Sigmoid colon (tissue), 4 donors: Measurements from ENCODE around the gene PHACTR3.

Experiments
- EP300 ChIP-seq, 4 donors: sonication (generic); formaldehyde crosslinking; IDR thresholded peaks; one replicate each; pipeline ENCODE4 v1.6.1; 2017; ENCODE audit warnings: antibody characterized with exemption in 4 of 4
- POLR2A ChIP-seq, 2 donors: fragments of 450-650 bp; IDR thresholded peaks; one replicate each; pipeline ENCODE4 v1.6.1; 2016; ENCODE audit warnings: antibody characterized with exemption in 2 of 2, mild to moderate bottlenecking in 2 of 2, moderate library complexity in 2 of 2
- POLR2AphosphoS5 ChIP-seq, 4 donors: sonication (generic); formaldehyde crosslinking; IDR thresholded peaks; one replicate each; pipeline ENCODE4 v1.6.1; 2017; ENCODE audit warnings: antibody characterized with exemption in 4 of 4
- TF ChIP-seq, protein P1 (sequence below), 4 experiments: fragments of 450-650 bp in 3 of 4; fragments of 200-600 bp in 1 of 4; IDR thresholded peaks; one replicate each; pipeline ENCODE4 v1.5.1; 2016 to 2019; ENCODE audit warnings: antibody characterized with exemption in 4 of 4, mild to moderate bottlenecking in 3 of 4, moderate library complexity in 2 of 4

GRCh38 chr20:59671661-59672471 is 67.5 kb downstream of the PHACTR3 start:
- TF ChIP-seq, protein P1, sequence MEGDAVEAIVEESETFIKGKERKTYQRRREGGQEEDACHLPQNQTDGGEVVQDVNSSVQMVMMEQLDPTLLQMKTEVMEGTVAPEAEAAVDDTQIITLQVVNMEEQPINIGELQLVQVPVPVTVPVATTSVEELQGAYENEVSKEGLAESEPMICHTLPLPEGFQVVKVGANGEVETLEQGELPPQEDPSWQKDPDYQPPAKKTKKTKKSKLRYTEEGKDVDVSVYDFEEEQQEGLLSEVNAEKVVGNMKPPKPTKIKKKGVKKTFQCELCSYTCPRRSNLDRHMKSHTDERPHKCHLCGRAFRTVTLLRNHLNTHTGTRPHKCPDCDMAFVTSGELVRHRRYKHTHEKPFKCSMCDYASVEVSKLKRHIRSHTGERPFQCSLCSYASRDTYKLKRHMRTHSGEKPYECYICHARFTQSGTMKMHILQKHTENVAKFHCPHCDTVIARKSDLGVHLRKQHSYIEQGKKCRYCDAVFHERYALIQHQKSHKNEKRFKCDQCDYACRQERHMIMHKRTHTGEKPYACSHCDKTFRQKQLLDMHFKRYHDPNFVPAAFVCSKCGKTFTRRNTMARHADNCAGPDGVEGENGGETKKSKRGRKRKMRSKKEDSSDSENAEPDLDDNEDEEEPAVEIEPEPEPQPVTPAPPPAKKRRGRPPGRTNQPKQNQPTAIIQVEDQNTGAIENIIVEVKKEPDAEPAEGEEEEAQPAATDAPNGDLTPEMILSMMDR (IDR thresholded peaks at IDR 0.05) = no peak
- TF ChIP-seq POLR2AphosphoS5 (IDR thresholded peaks at IDR 0.05) (no peak), POLR2A (IDR thresholded peaks at IDR 0.05) (no peak), EP300 (IDR thresholded peaks at IDR 0.05) (no peak)
